NB4 (cell line): ENCODE data around the gene SIRT1.

Experiments
- CTCF ChIP-seq: IDR thresholded peaks from one replicate; pipeline ENCODE4 v1.5.1; 2012; ENCODE audit warnings: low read depth, low read length
- MYC ChIP-seq: IDR thresholded peaks from 2 replicates; pipeline ENCODE4 v1.6.1; 2011; ENCODE audit warnings: low read depth, low read length
- POLR2A ChIP-seq: IDR thresholded peaks from 2 replicates; pipeline ENCODE4 v1.6.1; 2011; ENCODE audit warnings: mild to moderate bottlenecking; ENCODE audit not compliant: insufficient read length; ENCODE audit errors: extremely low read depth

- TF ChIP-seq CTCF, result no peak
- TF ChIP-seq MYC, result no peak
- no peak for TF ChIP-seq POLR2A
These were observed 42.7 kb upstream of the SIRT1 start for GRCh38 chr10:67841737-67842136.
